HG02970 (cell line): Measurements from ENCODE around the gene KIF26A.

ENCODE experiments used
- ATAC-seq: cut with Tn5 transposase; IDR thresholded peaks from one replicate; pipeline ENCODE4 v1.9.1; 2021; ENCODE audit warnings: mild to moderate bottlenecking, moderate library complexity, moderate number of reproducible peaks; ENCODE audit not compliant: unreplicated experiment, low FRiP score

KIF26A gene

DNA sequence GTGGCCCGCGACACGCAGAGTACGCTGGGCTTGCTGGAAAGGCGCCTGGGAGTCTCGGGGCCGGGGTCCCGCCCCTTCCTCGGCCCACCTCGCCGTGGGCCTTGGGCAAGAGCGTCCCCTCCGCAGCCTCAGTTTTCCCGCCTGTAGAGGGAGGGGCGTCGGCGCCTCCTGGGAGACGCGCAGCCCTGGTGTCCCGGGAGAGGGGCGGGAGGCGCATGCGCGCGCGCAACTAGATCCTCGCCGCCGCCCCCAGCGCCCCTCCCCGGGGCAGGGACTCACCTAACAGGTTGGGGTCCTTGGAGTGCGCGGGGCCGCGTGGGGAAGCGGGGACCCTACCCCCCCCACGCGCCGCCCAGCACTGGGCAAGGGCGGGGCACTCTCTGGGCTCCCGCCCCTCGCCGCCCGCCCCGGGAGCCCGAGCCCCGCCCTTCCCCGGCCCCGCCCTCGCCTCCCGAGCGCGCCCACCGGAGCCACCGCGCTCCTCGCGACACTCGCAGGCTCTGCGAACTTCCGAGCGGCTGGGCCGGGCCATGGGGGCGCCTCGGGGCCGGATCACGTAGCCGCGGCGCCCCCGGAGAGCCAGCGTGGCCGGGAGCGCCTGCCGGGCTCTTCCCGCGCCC lies at the start of gene KIF26A:
KIF26A (plus strand) TSS at position 490 of the 620 bp plus-strand sequence. CDS start 136 bp downstream, outside the sequence.
- no peak for ATAC-seq

DNA sequence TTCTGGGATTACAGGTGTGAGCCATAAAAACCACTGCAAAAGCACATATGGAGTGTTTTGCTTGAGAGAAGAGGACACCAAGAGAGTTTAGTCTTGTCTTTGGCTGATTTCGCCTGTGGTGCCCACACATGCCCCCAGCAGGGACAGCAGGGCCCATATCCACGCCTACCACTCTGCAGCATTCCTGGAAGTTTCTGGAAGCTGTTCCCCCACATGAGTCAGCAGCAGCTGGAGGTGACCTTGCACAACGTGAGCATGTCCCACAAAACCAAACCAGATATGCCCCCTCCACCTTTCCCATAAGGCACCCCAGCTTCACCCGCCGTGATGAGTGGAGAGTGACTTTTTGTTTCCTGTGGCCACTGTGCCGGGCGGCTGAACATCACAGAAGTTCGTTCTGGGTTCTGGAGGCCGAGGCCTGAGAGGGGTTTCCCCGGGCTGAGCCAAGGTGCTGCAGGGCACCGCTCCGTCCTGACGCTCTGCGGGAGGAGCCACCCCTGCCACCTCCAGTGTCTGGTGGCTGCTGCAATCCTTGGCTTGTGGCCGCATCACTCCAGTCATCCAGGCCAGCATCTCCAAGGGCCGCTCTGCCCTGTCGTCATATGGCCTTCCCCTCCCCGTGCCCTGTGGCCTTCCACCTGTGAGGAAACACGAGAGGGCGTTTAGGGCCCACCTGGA lies 48.2 kb upstream of the KIF26A start:
- no peak for ATAC-seq

- no peak for ATAC-seq
These were observed 47.1 kb upstream of the KIF26A start for GRCh38 chr14:104091061-104091926.

DNA sequence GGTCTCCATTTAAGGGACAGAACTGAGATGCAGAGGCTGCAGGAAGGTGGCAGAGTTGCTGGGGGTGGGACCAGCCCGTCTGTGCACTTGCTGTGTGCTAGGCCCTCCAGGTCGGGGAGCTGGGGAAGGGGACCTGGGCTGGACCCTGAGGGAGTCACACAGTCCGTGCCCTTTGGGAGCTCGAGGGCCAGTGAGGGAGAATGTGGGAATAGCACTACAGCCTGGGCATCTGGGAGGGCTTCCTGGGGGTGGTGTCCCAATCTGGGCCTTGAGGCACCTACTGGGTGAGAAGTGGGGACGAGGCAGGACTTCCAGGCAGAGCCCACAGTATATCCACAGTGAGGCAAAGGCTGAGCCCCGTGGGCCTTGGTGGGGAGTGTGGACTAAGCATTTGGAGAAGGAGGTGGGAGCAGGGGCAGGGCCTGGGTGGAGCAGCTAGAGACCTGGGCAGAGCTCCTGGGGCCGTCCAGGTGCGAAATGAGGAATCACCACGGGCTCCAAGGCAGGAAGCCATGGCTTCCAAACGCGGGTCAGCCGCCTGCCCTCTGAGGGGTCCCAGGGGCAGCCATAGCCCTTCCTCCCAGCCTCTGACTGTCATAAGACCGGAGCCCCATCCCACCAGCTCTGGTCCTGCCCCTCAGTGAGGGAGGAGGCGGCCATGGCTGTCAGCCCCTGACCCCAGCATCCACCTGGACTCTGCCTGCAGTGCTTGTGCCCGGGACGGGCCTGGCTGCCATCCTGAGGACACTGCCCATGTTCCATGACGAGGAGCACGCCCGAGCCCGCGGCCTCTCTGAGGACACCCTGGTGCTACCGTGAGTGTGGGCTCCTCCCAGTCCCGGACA lies 46.2 kb upstream of the KIF26A start:
- no peak for ATAC-seq

DNA sequence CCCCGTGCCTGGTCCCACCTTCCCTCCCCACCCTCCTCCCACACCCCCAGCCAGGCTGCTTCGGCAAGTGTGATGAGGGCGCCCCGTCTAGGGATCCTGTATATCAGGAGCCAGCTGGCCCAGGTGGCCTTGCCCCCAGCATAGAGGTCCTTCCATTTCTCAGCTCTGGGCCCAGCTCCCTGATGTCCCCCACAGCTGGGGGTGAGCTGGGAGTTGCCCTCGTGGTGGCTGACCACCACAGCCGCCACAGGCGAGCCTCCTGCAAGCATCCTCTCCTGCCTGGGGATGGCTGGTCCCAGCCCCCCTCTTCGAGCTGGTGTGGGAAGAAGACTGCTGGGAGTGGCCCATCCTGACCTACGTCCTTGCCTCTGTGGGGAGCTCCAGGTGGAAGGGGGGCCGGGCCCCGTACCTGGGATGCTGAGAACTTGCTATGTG lies 45.4 kb upstream of the KIF26A start:
- no peak for ATAC-seq

DNA sequence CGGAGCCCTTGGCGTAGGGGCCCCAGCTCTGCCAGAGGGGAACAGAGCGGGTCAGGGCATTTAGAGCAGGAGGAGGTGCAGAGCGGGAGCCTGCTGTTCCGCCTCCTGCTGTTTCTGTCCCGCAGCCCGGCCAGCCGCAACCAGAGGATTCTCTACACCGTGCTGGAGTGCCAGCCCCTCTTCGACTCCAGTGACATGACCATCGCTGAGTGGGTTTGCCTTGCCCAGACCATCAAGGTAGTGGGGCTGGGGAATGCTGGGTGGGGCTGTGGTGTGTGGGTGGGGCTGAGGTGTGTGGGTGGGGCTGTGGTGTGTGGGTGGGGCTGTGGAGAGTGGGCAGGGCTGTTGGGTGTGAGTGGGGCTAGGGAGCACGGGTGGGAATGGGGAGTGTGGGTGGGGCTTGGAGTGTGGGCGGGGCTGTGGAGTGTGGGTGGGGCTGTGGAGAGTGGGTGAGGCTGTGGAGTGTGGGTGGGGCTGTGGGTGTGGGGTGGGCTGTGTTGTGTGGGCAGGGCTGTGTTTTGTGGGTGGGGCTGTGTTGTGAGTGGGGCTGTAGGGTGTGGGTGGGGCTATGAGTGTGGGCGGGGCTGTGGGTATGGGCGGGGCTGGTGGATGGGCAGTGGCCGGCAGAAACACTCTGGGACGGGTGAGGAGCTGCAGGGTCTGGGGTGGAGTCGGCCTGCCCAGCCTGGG lies 44.9 kb upstream of the KIF26A start:
- no peak for ATAC-seq

DNA sequence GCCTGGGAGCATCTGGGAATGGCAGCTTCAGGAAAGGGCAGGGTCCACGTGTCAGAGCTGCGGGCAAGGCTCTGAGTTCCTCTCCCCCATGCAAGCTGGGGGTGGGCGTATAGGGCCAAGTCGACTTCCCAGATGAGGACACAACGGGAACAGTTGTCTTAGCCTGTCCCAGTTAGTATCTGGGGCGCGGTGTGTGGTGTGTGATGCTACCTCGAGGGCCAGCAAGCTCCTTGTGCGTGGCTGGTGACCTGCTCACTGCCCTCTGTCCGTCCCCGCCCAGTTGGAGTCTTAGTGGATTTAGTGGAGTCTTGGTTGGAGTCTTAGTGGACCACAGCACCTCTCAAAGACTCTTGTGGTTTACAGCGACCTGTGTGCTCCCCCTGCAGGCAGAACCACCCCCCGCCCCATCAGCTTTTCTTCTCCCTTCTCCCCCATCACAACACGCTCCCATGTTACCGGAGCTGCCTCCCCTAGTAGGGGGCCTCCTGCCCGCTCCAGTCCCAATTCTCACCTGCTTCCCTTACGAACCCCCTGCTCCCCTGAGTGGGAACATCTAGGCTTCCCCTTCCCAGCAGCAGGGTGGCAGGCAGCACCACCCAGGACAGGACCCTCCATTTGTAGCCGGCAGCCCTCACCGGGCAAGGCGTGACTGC lies 44.2 kb upstream of the KIF26A start:
- no peak for ATAC-seq

DNA sequence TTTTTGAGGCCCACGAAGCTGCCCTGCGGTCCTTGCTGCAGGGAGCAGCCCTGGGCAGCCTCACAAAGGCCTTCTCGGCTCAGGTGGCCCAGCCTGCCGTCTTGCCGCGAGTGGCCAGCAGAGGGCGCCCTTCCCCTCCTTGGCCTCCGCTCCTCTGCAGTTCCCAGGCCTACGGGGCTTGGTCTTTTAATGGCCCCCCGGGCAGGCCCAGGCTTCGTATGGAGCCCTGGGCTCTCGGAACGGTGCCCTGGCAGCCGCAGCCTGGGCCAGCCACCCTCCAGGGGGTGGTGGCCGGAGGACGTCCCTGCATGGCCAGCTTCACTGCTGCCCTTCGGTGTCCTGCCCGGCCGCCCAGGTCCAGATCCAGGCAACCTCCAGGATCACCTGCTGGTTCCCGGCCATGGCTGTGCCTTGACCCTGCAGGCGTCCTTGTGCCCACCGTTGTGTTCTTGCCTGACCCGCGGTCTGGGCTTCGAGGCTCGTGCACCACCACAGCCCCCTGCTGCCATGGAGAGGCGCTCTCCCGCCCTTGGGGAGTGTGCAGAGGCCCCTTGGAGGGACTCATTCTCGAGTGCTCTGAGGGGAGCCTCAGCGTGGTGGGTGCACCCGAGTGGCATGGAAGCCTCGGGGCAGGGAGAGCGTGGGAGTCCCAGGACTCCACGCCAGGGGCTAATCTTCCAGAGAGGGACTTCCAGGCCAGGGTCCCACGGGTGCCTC lies 43.5 kb upstream of the KIF26A start:
- no peak for ATAC-seq

DNA sequence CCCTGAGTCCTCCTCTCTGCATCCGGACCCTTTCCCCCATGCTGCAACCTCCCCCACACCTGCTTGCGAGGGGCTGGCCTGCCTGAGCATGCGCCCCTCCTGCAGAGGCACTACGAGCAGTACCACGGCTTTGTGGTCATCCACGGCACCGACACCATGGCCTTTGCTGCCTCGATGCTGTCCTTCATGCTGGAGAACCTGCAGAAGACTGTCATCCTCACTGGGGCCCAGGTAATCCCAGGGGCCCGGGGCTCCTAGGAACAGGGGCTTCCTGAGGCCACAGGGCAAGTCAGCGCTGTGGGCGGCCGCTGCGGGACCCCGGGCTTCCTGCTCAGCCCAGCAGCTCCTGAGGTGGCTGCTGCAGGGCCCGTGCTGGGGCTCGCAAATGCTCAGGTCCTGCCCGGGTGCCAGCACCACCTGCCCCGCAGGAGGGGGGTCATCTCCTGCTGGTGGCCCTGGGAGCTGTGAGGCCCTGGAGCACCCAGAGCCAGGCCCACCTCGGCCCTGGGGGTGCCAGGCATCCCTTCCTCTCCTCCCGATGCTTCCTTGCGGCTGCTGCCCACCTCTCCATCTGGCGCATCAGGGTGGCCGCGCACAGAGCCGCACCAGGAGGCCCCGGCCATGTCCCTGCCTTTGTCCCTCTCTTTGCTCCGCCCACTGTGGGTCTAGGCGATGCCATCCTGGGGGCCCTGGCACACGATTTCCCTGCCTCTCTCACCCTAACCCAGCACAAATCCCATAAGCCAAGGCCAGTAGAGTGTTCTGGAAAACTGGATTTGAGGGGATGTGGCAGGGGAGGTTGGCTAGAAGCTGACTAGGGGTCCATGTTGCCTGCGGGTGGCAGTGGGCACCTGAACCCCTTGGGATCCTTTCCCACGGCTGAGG lies 42.7 kb upstream of the KIF26A start:
- ATAC-seq = no peak

GRCh38 chr14:104096318-104096717 lies 42.1 kb upstream of the KIF26A start:
- ATAC-seq = no peak

DNA sequence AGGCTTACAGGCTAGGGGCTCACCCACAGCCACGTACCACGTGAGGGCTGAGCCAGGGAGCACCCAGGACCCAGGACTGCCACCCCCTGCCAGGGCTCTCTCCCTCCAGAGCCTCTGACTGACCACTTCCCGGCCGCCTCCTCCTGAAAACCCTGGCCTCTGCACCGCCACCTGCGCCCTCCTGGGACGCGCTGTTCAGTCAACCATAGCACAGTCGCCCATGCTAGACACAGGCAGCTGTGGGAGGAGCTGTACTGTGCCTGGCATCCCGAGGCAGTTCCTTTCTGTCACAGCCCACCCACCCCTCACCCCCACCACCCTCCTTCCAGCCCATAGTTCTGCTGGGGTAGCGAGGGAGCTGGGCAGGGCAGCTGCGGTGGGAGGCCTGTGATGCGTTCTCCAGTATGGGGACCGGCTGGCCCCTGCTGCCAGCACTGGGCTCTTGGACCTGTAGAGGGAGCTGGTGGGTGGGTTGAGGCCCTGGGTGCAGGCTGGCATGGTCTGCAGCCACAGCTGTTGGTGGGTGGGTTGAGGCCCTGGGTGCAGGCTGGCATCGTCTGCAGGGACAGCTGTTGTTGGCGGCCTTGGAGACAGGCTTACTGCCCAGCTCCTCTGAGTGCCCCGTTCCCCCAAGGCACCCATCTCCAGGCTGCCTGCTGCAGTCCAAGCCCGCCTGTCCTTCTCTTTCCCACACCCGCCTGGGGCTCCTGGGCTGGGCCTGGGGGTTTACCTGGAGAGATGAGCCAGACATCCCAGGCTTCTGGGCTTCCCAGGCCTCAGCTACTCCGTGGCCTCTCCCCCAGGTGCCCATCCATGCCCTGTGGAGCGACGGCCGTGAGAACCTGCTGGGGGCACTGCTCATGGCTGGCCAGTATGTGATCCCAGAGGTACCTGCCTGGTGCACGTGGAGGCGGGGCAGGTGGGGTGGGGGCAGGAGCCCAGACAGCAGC lies 41.4 kb upstream of the KIF26A start:
- ATAC-seq = no peak

DNA sequence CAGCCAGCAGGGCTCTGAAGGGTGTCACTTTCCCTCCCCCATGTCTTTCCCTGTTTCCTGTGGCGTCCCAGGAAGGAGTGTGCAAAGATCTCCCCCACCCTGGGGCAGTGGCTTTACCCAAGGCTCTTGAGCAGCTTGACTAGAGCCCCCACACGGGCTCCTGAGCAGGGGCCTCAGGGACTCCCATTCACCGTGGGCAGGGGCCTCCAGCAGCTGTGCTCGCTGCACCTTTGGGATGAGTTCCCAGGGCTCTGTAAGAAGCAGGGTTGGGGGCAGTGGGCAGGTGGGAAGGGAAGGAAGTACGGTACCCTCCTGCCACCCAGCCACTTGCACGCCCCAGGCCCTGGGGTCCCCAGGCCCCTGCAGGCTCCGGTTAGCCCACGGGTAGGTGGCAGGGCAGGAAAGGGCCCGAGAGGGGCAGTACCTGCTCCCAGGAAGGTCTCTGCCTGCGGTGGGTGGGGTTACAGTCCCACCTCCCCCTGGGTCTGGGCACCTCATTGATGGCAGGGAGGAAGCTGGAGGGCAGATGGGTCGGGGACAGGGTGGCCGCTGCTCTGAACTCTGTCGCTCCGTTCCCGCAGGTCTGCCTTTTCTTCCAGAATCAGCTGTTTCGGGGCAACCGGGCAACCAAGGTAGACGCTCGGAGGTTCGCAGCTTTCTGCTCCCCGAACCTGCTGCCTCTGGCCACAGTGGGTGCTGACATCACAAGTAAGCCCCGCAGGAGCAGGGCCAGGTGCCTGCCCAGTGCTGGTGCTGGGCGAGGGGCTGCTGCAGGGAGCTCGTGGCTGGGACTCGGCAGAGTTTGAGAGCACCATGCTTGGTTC lies 39.9 kb upstream of the KIF26A start:
- ATAC-seq = no peak

DNA sequence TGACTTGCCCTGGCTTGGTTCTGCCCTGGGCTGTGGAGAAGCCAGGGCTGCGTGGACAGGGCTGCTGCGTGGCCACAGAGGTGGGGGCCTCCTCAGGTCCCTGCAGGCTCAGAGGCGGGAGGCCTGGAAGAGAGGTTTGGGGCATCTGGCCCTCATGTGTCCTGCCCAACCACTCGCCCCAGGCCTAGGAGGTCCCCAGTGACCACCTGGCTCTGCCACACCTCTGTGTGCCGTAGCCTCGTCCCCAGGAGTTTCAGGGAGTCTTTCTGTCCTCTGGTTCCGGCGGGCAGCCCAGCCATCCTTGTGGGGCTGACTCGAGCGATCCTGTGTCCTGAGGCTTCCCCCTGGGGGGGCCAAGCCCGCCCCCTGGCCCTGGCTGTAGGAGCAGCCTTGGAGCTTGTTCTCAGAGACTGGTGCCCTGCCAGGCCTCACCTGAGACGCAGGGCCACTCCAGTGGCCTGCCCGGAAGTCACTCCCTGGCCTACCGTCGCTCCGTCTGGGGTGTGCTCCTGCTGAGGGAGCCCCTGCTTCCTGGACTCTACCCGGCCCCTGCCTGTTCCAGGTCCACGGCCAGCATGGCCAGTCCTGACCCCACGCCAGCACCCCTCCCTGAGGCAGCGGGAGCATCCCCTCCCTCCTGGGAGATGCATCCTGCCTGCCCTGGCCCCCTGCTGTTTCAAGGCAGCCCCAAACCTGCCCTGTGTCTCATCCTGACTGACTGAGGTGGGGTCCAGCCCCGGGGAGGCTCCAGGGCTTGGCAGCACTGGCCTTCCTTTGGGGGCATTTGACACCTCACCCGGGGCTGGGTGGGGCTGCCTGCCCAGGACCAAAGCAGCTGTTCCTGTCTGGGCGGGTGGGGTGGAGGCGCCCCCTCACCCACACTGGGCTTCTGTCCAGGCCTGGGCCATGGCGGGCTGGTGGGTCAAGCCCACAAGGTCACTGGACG lies 39.0 kb upstream of the KIF26A start:
- no peak for ATAC-seq

DNA sequence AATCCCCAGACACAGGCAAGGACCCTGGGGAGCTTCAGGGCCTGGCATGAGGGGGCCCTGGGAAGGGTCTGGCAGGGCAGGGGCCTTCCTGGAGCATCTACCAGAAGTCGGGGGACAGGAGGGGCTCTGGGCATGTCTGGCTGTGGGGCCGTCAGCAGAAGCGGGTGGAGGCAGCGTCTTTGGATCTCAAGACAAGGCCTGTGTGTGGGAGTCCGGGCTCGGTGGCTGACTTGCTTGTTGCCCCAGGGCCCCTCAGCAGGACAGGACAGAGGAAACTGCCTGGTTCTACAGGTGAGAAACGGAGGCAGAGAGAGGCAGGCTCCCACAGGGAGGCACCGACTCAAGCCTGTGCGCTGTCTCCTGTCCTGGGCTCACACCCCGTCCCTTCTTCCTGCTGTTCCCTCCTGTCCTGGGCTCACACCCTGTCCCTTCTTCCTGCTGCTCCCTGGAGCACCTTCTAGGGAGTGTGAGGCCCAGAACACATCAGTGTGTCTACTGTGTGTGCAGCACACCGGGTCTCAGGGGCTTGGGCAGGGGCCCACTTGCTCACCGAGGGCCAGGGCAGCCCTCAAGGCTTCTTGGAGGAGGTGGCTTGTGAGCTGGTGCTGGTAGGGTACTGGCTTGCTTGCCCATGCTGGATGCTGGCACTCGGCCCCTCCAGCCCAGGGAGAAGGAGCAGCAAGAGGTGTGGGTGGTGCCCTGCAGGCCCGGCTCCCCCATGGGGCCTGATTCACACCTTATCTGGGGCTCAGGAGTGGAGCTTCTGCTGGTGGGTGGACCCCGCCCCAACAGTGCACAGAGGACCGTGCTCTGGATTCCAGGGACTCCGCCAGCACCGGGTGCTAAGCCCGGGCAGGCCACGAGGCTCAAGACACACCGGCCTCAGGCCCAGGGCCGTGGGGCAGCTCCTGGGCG lies 38.0 kb upstream of the KIF26A start:
- no peak for ATAC-seq
